Activated T-helper 1 cell treated with anti-CD3 and anti-CD28 coated beads, Interleukin-2, amount 50 U/mL, for 16 hours (primary cell): ENCODE data around the gene CH25H.

Experiments used
- DNase-seq, 2 donors: peaks; one replicate each; pipeline ENCODE4 v3.0.0-alpha.2; 2020; ENCODE audit warnings: low read depth in 1 of 2, low spot score in 1 of 2

CH25H gene

GRCh38 chr10:89233033-89233432, 25.9 kb upstream of the CH25H start:
- DNase-seq, result no peak

GRCh38 chr10:89228962-89229361, 21.8 kb upstream of the CH25H start:
- DNase-seq, result no peak

GRCh38 chr10:89228146-89228545, 21.0 kb upstream of the CH25H start:
- no peak for DNase-seq

GRCh38 chr10:89226891-89227290, 19.8 kb upstream of the CH25H start:
- no peak for DNase-seq

GRCh38 chr10:89224739-89225443, 17.8 kb upstream of the CH25H start:
- no peak for DNase-seq

GRCh38 chr10:89221919-89222318, 14.8 kb upstream of the CH25H start:
- DNase-seq, result no peak

- DNase-seq, result no peak
Measured at GRCh38 chr10:89219513-89220218, 12.5 kb upstream of the CH25H start.

GRCh38 chr10:89217057-89217990, 10.2 kb upstream of the CH25H start:
- peak; percentile 29 to 31 for DNase-seq

GRCh38 chr10:89216056-89216455, 8.9 kb upstream of the CH25H start:
- DNase-seq, result no peak

- no peak for DNase-seq
Measured at GRCh38 chr10:89215511-89215910, 8.4 kb upstream of the CH25H start.

GRCh38 chr10:89214566-89215165, 7.5 kb upstream of the CH25H start:
- no peak for DNase-seq

- DNase-seq, result no peak
Measured at GRCh38 chr10:89213191-89213808, 6.2 kb upstream of the CH25H start.

GRCh38 chr10:89210794-89211425, 3.8 kb upstream of the CH25H start:
- no peak for DNase-seq

- no peak for DNase-seq
Measured at GRCh38 chr10:89209718-89210117, 2.6 kb upstream of the CH25H start.

GRCh38 chr10:89207801-89208551, 859 bp upstream of the CH25H start:
- DNase-seq, result no peak

- DNase-seq, result peak; percentile 12 to 16
Measured at GRCh38 chr10:89206402-89207180, 526 bp downstream of the CH25H start.

GRCh38 chr10:89204621-89205185, 2.4 kb downstream of the CH25H start:
- no peak for DNase-seq

GRCh38 chr10:89203237-89203636, 3.9 kb downstream of the CH25H start:
- no peak for DNase-seq

GRCh38 chr10:89202033-89202425, 5.1 kb downstream of the CH25H start:
- DNase-seq, result no peak
